Stimulated activated CD4-positive, alpha-beta T cell treated with anti-CD3 and anti-CD28 coated beads, Interleukin-2, amount 100 ng/mL, for 48 hours (primary cell): ENCODE measurements around the gene DOK7.

Experiments
- DNase-seq, 2 donors: peaks; one replicate each; pipeline ENCODE4 v3.0.0-alpha.2; 2020

The DOK7 gene

GRCh38 chr4:3464349-3464905 lies 1.3 kb downstream of the DOK7 start:
- DNase-seq, result no peak

GRCh38 chr4:3464911-3465697 lies 2.0 kb downstream of the DOK7 start:
- DNase-seq, result no peak

- DNase-seq, result no peak
Observed at GRCh38 chr4:3465698-3466671, 2.9 kb downstream of the DOK7 start.

GRCh38 chr4:3466691-3467600 lies 3.8 kb downstream of the DOK7 start:
- no peak for DNase-seq

GRCh38 chr4:3467601-3468031 lies 4.5 kb downstream of the DOK7 start:
- DNase-seq, result no peak

GRCh38 chr4:3468154-3468553 lies 5.0 kb downstream of the DOK7 start:
- no peak for DNase-seq

- DNase-seq, result no peak
Observed at GRCh38 chr4:3468804-3469203, 5.7 kb downstream of the DOK7 start.

- no peak for DNase-seq
Observed at GRCh38 chr4:3469386-3470243, 6.5 kb downstream of the DOK7 start.

GRCh38 chr4:3470244-3471097 lies 7.4 kb downstream of the DOK7 start:
- DNase-seq, result no peak

- no peak for DNase-seq
Observed at GRCh38 chr4:3471098-3471760, 8.1 kb downstream of the DOK7 start.

GRCh38 chr4:3471886-3472285 lies 8.8 kb downstream of the DOK7 start:
- no peak for DNase-seq

GRCh38 chr4:3472411-3473141 lies 9.5 kb downstream of the DOK7 start:
- DNase-seq, result no peak

GRCh38 chr4:3473181-3473950 lies 10.3 kb downstream of the DOK7 start:
- DNase-seq, result no peak

GRCh38 chr4:3473996-3474765 lies 11.1 kb downstream of the DOK7 start:
- no peak for DNase-seq

- DNase-seq, result no peak
Observed at GRCh38 chr4:3475041-3475712, 12.1 kb downstream of the DOK7 start.

GRCh38 chr4:3475713-3476260 lies 12.7 kb downstream of the DOK7 start:
- no peak for DNase-seq

- DNase-seq, result no peak
Observed at GRCh38 chr4:3476341-3476747, 13.2 kb downstream of the DOK7 start.
